ENCODE data around the gene SIAH3. TPM values are rescaled to one million over a fixed set of nuclear protein-coding genes. Genes with fewer than 3 reads are reported as not detected.

Gene SIAH3
- total and polyA plus RNA-seq, 10 of the 15 experiments (the other 5 are each of a cell fraction or from before 2014, with no cell fraction given), result not detected

GRCh38 chr13:45881353-45881752, 29.8 kb upstream of the SIAH3 start:
- Histone ChIP-seq H3K4me1 (ENCODE audit: control insufficient read depth, insufficient read depth, low read length) (no peaks in the 10 kb centered on the region), H3K79me2 (ENCODE audit: control insufficient read depth, insufficient read depth, low read length) (no peaks in the 10 kb centered on the region), H3K27me3 (replicated peaks in 1 of 2; ENCODE audit: control insufficient read depth in 2 of 2, insufficient read depth in 2 of 2, low read length in 1 of 2) (peaks cover 3 to 6% of the 10 kb centered on the region in 2 experiments; a peak in 3 of 4 replicates), H3K27ac (ENCODE audit: control insufficient read depth, insufficient read depth) (no peak overlapping the region), H4K20me1 (ENCODE audit: control insufficient read depth, insufficient read depth) (no peaks in the 10 kb centered on the region), H3K4me2 (ENCODE audit: control insufficient read depth, insufficient read depth) (no peak overlapping the region), H3K9me3 (replicated peaks; ENCODE audit: control insufficient read depth, insufficient read depth, low read length) (no peaks in the 10 kb centered on the region), H3K9ac (ENCODE audit: control insufficient read depth, insufficient read depth, low read length) (no peak overlapping the region), H3K4me3 (no peak overlapping the region), H3K36me3 (ENCODE audit: control insufficient read depth in 2 of 2, insufficient read depth in 2 of 2, low read length in 1 of 2) (no peaks in the 10 kb centered on the region), H2AFZ (ENCODE audit: control insufficient read depth, low read depth, low read length) (no peak overlapping the region)
- no TSS peak for BruUV-seq (replicated peaks)
- no peak for ATAC-seq
- ChIA-PET SMC1A (ENCODE audit: uncharacterized antibody, unreplicated experiment) (no interaction called here), RAD21 (ENCODE audit: unreplicated experiment) (no interaction called here), CTCF (no interaction called here), POLR2A (no interaction called here)
- intact Hi-C loops (cut with micrococcal nuclease; ENCODE audit: unreplicated experiment) (no loop called here), in situ Hi-C loops (cut with MboI) (no loop called here)
- TF ChIP-seq RUNX3 (IDR thresholded peaks at IDR 0.05; ENCODE audit: low read length) (no peak), RBBP5 (conservative IDR thresholded peaks at IDR 0.05) (no peak), ATF7 (IDR thresholded peaks at IDR 0.05; ENCODE audit: low read depth) (no peak), BCL11A (IDR thresholded peaks at IDR 0.05; ENCODE audit: low read depth, low read length) (no peak), SUZ12 (IDR thresholded peaks at IDR 0.05; ENCODE audit: unreplicated experiment) (no peak), ZBTB33 (IDR thresholded peaks at IDR 0.05) (no peak), CBX5 (IDR thresholded peaks at IDR 0.05; ENCODE audit: low read depth) (no peak), ZBTB4 (CRISPR knock-in tag; IDR thresholded peaks at IDR 0.05) (no peak), MYC (IDR thresholded peaks at IDR 0.05; ENCODE audit: insufficient read depth, insufficient read length, insufficient replicate concordance, low read length, severe bottlenecking) (no peak), TCF12 (IDR thresholded peaks at IDR 0.05; ENCODE audit: low read depth, low read length) (no peak), HCFC1 (IDR thresholded peaks at IDR 0.05; ENCODE audit: low read length) (no peak), SMAD1 (IDR thresholded peaks at IDR 0.05; ENCODE audit: low read depth, partially characterized antibody) (no peak)
- 48% methylated on average over 2 of the region's 2 CpGs for WGBS (ENCODE audit: insufficient coverage, insufficient replicate concordance, low lambda C conversion rate, missing lambda C conversion rate)
- DNase-seq (ENCODE audit: low read depth, low spot score), result no peak
- no peak for FAIRE-seq

Measured in GM12878 (cell line).